Activated CD8-positive, alpha-beta memory T cell treated with anti-CD3 and anti-CD28 coated beads for 1 hour (primary cell): ENCODE results near the gene CACNA1B.
"Not testable (repeated sequence)": the region's sequence is repeated elsewhere in the genome, so short reads cannot be mapped to it uniquely, and the experiment has no call there.

Experiments
- DNase-seq, 2 donors: peaks; one replicate each; pipeline ENCODE4 v3.0.0-alpha.2; 2020; ENCODE audit warnings: low read depth in 1 of 2; ENCODE audit errors: extremely low read depth in 1 of 2

The CACNA1B gene

DNA sequence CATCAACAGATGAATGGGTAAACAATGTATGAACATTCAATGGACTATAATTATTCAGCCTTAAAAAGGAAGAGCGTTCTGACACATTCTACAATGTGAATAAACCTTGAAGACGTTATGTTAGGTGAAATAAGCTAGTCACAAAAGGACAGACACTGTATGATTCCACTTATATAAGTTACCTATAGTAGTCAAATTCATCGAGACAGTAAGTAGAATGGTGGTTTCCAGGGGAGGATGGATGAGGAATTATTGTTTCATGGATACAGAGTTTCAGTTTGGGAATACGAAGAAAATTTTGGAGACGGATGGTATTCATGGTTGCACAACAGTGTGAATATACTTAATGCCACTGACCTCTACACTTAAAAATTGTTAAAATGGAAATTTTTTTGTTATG lies 216.4 kb downstream of the CACNA1B start:
- DNase-seq, result no peak

DNA sequence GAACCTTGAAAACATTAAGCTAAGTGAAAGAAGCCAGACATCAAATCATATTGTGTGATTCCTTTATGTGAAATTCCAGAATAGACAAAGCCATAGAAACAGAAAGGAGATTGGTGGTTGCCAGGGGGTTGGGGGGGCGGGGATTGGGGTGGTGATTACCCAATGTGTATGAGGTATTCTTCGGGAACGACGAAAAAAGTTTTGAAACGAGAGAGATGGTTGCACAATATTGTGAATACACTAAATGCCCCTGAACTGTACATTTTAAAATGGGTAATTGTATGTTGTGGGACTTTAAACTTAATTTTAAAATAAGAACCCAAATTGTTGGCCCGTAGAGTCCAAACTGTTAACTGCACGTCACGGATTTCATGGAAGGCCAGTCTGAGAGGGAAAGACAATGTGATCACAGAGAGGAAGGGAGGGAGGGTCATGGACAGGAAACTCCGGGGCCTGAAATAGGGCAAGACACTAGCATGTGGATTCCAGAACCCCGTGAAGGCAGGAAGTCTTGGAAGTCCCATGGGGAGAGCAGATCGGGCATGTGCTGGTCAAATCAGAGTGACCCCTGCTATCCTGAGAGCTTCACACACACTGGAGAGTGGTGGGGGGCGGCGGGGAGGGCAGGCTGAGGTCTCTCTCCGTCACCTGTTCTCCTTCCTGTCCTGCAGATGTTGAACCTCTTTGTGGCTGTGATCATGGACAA lies 218.4 kb downstream of the CACNA1B start:
- DNase-seq, result no peak

DNA sequence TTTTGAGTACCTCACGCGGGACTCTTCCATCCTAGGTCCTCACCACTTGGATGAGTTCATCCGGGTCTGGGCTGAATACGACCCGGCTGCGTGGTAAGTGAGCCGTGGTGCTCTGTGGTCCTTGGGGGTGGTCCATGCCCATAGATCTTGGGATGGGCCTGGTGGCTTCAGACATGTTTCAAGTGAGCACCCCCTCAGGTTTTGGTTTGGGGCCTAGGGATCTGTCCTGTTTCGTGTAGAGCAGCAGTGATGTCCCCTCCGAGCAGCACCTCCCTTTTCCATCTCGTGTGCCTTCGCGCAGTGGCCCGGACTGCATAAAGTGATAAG lies 218.9 kb downstream of the CACNA1B start:
- no peak for DNase-seq

DNA sequence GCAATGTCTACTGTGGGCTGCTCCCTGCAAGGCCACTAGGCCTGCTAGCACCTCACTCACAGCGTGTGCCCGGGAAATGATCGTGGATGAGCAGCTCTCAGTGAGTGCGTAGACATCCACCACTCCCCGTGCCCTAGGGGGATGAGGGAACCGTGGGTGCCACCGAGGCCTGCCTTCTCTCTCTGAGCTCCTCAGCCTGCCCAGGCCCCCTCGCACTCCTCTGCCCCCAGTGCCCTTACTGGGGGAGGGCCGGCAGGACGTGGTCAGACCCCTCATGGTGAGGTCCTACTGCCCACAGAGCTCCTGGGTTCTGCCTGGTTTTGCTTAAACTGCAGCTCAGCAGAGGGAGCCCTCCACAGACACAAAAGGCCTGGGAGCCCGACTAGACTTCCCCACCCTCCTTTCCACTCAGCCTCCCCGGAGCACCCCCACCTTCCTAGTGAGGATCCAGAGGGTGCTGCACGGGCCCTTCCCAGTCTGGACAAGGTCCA lies 220.0 kb downstream of the CACNA1B start:
- DNase-seq, result no peak

DNA sequence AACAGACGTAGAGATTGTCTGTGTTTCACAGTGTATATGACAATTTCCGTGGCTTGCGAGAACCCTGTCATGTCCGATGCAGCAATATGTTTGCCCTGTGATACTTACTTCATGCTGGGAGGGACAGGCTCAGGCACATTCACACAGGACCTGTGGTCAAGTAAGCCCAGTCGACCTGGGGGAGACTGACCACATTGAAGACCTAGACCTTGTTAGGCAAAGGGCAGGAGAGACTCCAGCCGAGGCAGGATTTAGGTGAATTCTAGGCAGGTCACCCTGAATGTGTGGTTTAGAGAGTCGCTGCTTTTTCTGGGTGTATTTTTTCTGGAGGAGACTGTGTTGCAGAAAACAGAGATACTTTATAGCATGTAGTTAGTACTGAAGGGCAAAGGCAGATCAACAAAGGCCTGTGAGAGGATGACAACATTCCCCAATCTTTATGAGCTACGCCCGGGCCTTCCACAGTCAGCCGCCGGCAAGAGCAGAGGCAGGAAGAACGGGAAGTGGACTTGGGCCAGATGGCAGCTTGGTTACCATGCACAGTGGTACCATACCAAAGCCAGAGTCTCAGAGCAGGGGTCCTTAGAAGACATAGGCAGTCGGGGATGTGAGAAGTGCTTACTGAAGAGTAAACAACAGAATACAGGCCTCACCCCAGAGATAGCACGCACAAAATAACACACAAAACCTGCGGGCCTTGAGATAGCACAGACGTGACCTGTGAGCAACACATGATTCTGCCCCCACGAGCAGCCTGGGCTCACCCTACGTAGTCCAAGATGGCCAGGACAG lies 220.7 kb downstream of the CACNA1B start:
- no peak for DNase-seq

DNA sequence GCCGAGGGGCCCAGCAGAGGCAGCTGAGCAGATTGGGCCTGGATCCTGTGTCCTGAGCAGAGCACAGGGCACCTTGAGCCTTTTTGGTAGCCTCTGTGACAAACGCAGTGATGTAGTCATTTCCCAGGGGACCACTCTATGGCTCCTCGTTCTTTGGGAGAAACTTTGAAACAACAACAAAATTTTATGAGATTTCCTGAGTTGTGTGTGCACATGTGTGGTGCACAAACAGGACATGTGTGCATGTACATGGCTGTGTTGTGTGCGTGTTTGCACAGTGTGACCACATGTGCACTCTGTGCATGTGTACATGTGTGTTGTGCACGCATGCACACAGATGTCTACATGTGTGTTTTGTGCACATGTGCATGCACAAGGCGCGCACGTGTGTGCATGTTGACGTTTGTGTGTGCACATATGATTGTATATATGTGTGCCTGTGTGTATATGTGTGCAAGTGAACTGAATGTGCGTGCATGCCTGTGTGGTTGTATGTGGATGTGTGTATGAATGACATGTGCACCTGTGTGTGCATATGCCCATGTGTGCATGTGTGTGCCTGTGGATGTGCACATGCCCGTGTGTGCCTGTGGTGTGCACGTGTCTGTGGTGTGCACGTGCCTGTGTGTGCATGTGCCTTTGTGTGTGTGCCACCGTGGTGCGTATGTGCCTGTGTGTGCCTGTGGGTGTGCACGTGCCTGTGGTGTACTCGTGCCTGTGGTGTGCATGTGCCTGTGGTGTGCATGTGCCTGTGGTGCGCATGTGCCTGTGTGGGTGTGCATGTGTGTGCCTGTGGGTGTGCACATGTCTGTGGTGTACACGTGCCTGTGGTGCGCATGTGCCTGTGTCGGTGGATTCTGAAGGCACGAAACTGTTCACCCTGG lies 221.6 kb downstream of the CACNA1B start:
- DNase-seq, result no peak

DNA sequence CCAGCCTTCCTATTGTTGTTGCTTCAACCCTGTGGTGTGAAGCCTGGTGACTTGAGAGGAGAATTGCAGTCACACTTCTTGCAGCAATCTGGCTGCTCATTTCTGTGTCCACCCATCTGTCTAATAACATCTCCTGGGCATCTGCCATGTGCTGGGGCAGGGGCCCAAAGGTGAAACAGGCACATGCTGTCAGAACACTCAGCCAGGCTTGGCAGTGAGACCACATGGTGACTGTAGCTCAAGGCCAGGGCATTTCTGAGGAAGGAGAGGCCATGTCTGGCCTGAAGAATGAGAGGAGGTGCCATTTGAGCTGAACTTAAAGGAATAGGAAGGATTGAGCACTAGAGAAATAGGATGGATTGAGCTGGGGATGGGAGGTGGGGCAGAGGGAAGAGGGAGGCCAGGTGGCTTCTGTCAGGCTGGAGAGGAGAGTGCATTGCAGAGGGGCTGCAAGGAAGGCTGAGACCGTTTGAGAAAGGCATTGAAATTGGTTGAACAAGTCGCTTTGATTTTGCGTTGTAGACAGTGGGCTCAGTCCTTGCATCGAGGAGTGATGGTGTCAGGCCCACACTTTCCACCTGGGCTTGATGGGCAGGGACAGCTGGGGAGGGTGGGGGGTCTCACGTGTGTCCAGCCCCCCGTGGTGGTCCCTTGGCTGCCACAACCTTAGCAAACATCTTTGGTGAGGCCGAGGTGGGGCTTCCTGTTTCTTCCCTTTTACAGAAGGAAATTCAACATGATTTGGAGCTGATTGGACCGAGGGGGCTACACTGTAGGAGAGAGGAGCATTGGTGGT lies 222.4 kb downstream of the CACNA1B start:
- DNase-seq, result no peak

DNA sequence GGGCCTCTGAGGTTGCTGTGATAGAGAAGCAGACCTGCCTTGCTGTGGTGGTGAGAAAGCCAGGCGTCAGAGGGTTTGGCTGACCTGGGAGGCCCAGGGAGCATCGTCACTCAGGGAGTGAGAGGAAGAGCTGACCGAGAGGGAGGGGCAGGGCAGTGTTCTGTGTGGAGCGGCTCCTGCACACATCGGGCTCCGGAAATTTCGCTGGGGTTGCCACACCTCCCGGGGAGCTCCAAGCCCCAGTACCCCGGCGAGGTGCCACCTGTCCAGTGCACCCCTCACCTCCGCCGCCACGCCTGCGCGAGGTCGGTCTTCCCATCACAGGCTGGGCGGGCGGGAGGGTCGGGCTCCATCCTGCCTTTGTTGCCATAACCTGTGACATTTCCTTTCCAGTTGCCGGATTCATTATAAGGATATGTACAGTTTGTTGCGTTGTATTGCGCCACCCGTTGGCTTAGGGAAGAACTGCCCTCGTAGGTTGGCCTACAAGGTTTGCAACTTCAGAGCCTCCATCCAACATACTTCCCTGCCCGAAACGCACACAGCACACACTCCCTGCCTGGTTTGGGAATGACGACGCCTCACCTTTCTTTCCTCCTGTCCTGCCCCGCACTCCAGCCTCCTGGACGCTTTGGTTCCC lies 223.2 kb downstream of the CACNA1B start:
- DNase-seq, result no peak

DNA sequence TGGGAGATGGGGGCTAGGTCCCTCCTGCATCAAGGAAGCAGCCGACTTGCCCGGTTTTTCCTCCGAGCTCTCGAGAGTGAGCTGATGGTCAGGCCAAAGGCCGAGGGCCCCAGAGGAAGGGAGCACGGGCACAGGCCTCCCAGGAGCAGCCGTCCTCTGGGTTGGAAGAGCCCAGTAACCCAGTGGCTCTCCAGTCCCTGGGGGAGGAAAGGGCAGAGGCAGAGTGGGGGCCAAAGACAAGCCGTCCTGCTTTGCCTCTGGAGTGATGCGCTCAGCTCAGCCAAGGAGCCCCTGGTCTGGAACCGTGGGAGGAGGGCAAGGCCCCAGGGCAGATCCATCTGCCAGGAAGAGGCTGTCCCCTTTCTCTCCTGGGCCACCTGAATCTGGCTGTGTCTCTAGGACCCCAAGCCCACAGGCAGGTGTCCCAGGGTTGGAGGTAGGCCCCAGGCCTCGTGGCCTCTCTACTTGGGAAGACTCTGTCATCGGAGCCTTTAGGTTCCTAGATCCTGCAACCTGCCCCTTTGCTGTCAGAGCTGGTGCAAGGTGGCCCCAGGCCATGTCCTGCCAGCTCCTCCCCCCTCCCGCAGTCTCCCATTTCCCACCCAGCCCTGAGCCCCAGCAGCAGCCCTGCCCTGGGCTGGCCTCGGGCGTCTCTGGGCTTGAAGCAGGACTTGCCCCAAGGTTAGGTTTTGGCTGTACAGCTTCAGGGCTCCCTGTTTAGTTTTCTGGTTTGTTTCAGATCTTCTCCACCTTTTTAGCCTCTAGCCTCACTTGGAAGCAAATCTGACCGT lies 224.1 kb downstream of the CACNA1B start:
- no peak for DNase-seq

DNA sequence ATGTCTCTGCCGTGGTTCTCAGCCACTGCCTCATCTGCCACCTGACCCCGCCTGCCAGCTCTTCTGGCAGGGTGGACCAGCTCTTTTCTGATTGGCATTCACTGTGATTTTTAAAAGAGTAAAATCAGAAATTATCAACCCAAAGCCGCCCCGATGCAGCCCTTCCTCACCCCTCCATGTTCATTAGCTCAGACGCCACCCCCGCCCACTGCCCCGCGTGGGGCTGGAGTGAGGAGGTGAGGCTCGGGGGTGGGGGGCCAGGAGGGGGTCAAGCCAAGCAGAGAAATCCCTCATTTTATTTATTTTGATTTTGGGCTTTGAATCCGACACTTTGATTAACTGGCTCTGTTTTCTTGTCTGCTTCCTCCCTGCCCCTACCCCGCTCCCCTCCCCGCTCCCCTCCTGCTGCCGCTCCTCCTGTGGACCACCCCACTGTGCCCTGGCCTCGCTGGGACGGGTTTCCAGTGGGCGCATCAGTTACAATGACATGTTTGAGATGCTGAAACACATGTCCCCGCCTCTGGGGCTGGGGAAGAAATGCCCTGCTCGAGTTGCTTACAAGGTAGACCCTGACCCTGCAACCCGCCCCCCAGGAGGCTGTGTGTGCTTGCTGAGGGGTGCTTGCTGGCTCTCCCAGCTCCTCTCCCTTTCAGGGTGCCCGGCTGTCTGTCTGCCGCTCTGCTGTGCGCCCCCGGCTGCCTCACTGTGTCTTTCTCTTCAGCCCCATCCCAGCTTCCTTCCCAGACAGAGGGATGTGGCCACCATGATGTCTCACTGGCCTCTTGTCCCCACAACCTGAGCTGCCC lies 224.9 kb downstream of the CACNA1B start:
- DNase-seq, result no peak

DNA sequence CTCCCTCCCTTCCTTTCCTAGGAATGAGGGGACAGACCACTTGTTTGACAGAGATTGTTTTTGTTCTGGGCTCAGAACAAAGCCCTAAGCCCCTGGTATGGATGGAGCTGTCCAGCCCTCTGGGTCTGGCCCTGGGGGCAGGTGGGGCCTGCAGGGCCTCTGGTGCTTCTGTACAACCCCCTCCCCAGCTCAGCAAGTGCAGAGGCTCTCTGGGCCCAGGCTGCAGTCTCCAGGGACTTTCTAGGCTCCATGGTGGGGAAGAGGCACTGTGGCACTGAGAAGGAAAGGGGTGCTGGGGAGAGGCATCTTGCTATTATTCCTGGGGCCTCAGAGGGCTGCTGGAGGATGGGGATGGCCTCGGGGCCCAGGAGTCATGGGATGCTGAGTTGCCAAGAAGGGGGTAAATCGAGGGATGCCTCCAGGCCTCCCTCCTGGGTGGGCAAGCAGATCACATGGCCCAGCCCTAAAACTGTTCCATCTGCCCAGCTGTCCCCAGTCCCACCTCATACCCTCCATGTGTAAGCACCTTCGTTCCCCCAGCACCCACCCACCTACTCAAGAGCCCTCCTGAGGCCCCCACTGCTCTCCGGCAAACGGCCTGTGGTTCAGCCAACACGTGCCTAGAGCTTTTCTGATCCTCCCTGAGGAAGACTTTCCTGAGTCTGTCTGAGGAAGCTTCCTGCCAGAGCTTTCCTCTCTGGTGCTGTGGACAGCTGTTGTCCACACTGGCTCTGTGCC lies 225.7 kb downstream of the CACNA1B start:
- no peak for DNase-seq

DNA sequence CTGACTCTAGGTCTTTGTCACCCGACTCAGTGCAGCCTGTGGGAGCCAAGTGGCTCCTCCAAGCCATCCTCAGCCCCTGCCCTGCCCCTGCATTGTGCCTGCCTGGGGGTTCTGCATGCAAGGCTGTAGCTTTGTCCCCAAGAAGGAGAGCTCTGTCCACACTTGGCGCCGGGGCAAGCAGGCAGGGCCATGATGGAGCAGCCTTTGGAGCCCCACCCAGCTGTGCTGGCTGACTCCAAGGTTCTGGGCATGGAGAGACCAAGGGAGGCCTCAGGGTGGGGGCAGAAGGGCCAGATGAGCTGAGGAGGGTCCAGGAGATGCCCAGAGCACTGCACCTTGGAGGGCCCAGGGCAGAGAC lies 226.2 kb downstream of the CACNA1B start:
- DNase-seq, result no peak

DNA sequence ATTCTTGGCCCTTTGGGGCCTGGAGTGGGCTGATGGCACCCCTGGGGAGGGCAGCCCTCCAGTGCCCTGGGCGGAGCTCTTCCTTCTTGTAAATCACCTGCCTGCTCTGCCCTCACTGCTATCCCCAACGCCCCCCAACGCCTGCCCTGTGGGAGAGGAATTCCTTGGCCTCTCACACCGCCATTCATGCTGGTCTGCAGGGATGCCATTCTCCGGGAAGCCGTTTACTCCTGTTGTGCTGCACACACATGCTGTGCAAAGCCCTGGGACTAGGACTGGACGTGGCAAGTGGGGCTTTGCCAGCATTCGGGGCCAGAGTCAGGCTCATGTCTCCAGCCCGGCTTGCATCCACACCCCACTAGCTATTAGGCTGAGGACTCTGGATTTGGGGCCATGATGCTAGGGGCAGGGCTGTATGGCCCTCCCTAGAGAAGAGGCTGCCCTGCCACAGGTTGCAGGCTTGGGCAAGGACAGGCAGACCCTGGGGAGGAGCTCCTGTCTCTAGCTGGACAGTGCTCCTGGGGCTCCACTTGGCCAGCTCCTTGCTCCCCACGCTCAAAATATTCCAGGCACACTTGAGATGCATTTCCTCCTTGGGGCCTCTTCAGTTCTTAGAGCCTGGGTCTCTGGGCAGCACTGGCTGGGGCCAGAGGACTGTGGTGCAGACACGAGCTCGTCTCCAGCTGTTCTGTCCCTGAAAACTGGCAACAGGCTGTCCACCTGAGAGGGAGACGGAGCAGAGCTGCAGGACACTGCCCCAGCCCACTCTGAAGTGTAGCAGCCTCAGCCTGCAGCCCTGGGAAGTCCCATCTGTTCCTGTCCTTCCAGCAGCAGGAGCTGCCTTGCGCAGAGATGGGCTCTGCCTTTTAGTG lies 226.9 kb downstream of the CACNA1B start:
- no peak for DNase-seq

DNA sequence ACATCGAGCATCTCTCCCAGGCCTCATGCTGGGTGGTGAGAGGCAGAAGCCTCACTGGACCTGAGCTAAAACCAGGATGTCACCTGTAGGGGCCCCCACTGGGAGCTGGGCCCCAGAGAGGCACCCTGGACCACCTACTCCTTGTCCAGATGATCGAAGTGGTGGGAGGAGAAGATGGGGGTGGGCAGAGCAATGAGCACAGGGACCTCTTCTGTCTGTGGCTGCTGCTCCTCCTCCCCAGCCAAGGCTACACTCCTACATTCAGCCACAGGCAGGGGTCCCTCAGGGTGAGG lies 227.5 kb downstream of the CACNA1B start:
- DNase-seq, result no peak

DNA sequence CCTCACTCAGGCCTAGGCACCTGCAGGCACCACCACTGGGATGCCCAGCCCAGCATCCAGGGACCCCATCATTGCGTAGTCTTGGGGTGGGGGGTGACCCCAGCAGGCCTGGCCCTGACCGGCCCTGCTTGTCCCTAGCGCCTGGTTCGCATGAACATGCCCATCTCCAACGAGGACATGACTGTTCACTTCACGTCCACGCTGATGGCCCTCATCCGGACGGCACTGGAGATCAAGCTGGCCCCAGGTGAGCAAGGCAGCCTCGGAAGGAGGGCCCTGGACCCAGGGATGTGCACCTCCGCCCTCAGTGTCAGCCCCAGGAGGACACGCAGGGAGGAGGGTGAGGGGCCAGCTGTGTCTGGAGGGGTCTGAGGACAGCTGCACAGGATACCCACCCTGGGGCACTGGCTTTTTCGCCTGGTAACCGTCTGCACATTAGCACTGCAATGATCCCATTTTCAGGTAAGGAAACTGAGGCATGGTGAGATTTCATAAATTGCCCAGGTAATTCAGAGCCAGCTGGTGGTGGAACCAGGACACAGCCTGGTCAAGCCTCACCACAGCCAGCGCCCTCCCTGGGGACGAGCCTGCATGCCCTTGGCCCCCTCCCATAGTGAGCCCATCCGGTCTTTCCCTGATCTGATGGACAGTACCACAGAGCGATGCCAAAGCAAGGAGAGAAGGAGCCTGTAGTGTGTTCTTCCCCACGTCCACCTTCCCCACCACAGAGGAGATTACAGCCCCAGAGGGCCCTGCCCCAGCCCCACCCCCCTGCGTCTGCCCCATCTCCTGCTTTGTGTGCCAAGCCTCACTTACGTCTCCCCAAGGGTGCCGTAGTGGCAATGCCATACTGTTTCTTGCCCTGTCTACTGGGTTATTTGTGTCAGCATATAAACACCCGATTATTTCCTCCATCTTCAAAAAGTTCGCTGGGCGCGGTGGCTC lies 228.3 kb downstream of the CACNA1B start:
- DNase-seq, result no peak

DNA sequence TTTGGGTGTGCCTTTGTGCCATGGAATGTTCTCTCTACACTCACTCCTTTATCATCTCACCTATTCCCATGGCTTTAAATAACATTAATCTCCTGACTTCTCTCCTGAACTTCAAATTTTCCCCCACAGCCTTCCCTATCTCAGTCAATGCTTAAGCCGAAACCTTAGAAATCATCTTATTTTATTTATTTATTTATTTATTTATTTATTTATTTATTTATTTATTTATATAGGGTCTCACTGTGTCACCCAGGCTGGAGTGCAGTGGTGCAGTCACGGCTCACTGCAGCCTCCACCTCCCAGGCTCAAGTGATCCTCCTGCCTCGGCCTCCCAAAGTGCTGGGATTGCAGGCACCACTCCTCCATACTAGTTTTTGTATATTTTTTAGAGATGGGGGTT lies 229.5 kb downstream of the CACNA1B start:
- DNase-seq, result not testable (repeated sequence)
